Measurements from ENCODE around the gene VWA5B1. TPM values are rescaled to one million over a fixed set of nuclear protein-coding genes. Genes with fewer than 3 reads are reported as not detected.

VWA5B1 gene
- total and polyA plus RNA-seq, 10 donors = 0.28 TPM; not detected in 9

- intact Hi-C loops (cut with DNase I; ENCODE audit: low total_unique reads) = no loop called here
- WGBS, 5 donors = 77 to 82% (median 80%) methylated on average over 8 of the region's 8 CpGs
- Histone ChIP-seq H3K27me3 (replicated peaks in 1 of 7) (peaks cover 0 to 14% (median 0%) of the 10 kb centered on the region in 7 donors), H3K9me3 (no peaks in the 10 kb centered on the region), H3K4me3 (no peak overlapping the region), H3K27ac (peak overlapping the region in 1 of 8 donors; percentile 1), H3K36me3 (no peaks in the 10 kb centered on the region), H3K4me1 (peaks cover 5 to 32% (median 13%) of the 10 kb centered on the region in 6 donors)
- TF ChIP-seq POLR2A (IDR thresholded peaks at IDR 0.05) = no peak
- no peak for TF ChIP-seq CTCF (IDR thresholded peaks at IDR 0.05 in 8 of 11, conservative IDR thresholded peaks at IDR 0.05 in 3 of 11)
- TF ChIP-seq POLR2AphosphoS5 (IDR thresholded peaks at IDR 0.05) = no peak
- DNase-seq = peak; percentile 13
Measured at GRCh38 chr1:20324704-20325406, 34.2 kb downstream of the VWA5B1 start.

DNA sequence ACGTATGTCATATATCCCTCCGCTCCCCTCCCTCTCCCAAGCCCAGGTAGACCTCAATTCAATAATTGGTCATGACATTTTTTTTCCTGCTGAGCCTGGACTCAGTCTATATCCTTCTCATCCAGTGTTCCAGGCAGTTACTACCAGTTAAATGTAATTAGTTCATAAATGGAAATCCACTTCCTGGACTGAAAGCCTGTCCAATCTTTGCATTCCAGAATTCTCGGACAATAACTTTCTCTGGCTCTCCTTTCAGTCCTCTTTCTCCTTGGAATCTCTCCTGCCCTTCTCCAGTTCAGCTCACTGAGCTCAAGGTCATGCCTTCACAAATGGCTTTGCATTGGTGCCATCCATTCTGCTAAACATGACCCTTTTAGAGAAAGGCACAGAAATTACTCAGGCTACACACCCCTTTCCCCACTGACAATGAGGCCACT is 34.8 kb downstream of the VWA5B1 start:
- H3K36me3 ChIP-seq = no peaks in the 10 kb centered on the region
- TF ChIP-seq CTCF (IDR thresholded peaks at IDR 0.05 in 8 of 11, conservative IDR thresholded peaks at IDR 0.05 in 3 of 11) = no peak
- no peak for TF ChIP-seq POLR2AphosphoS5 (IDR thresholded peaks at IDR 0.05)
- no peak for TF ChIP-seq POLR2A (IDR thresholded peaks at IDR 0.05)
- WGBS, 5 donors = 43 to 81% (median 74%) methylated on average over 3 of the region's 3 CpGs
- no peak for DNase-seq
- no peak overlapping the region for H3K4me3 ChIP-seq
- H3K4me1 ChIP-seq = peaks cover 5 to 32% (median 13%) of the 10 kb centered on the region in 6 donors
- intact Hi-C loops (cut with DNase I; ENCODE audit: low total_unique reads) = no loop called here
- H3K27ac ChIP-seq = peak overlapping the region in 1 of 8 donors; percentile 1
- H3K9me3 ChIP-seq = no peaks in the 10 kb centered on the region
- peaks cover 0 to 19% (median 0%) of the 10 kb centered on the region in 7 donors for H3K27me3 ChIP-seq (replicated peaks in 1 of 7)

GRCh38 chr1:20325844-20326420 is 35.3 kb downstream of the VWA5B1 start:
- Histone ChIP-seq H3K9me3 (no peaks in the 10 kb centered on the region), H3K27me3 (replicated peaks in 1 of 7) (peaks cover 0 to 25% (median 0%) of the 10 kb centered on the region in 7 donors), H3K4me3 (no peak overlapping the region), H3K4me1 (peaks cover 5 to 32% (median 13%) of the 10 kb centered on the region in 6 donors), H3K27ac (peak overlapping the region in 1 of 8 donors; percentile 1), H3K36me3 (no peaks in the 10 kb centered on the region)
- intact Hi-C loops (cut with DNase I; ENCODE audit: low total_unique reads) = no loop called here
- no peak for DNase-seq
- 44 to 70% (median 62%) methylated on average over 3 of the region's 3 CpGs for WGBS, 5 donors
- TF ChIP-seq POLR2AphosphoS5 (IDR thresholded peaks at IDR 0.05) (no peak), POLR2A (IDR thresholded peaks at IDR 0.05) (no peak), CTCF (IDR thresholded peaks at IDR 0.05 in 8 of 11, conservative IDR thresholded peaks at IDR 0.05 in 3 of 11) (no peak)

DNA sequence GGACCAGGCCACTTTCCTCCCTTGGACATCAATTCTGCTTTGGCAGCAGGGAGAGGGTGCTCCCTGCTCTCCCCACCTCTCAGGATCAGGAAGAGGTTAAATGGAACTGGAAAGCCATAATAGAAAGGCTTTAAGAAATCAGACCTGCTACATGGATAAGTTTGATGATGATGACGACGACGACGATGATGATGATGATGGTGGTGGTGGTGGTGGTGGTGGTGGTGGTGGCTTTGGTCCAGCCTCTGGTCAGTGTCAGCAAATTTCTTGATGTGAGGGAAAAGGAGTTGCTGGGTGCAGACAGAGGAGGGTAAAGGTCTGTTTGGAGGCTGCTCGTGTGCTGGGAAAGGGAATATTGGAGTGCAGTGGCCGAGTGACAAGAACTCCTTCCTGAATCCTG is 36.8 kb downstream of the VWA5B1 start:
- no peak overlapping the region for H3K27ac ChIP-seq
- DNase-seq = peak; percentile 14
- TF ChIP-seq CTCF (IDR thresholded peaks at IDR 0.05 in 8 of 11, conservative IDR thresholded peaks at IDR 0.05 in 3 of 11) (no peak), POLR2A (IDR thresholded peaks at IDR 0.05) (no peak), POLR2AphosphoS5 (IDR thresholded peaks at IDR 0.05) (no peak)
- H3K36me3 ChIP-seq = no peaks in the 10 kb centered on the region
- H3K4me3 ChIP-seq = no peak overlapping the region
- WGBS, 5 donors = 63 to 91% (median 70%) methylated on average over 6 of the region's 6 CpGs
- intact Hi-C loops (cut with DNase I; ENCODE audit: low total_unique reads) = no loop called here
- peaks cover 0 to 25% (median 0%) of the 10 kb centered on the region in 7 donors for H3K27me3 ChIP-seq (replicated peaks in 1 of 7)
- no peaks in the 10 kb centered on the region for H3K9me3 ChIP-seq
- peaks cover 0 to 17% (median 2%) of the 10 kb centered on the region in 6 donors for H3K4me1 ChIP-seq

Measured in spleen (tissue), 11 donors.